KMS-11 (cell line): Measurements from ENCODE around the gene NAA35.

ENCODE experiments used
- H2AFZ ChIP-seq: fragments of 200-600 bp; sonication (generic); 2 replicates; pipeline ENCODE4 v1.6.1; 2016; ENCODE audit warnings: antibody characterized with exemption, mixed run types, low read depth
- H3K27ac ChIP-seq: fragments of 200-600 bp; sonication (generic); 2 replicates; pipeline ENCODE4 v1.6.1; 2016; ENCODE audit warnings: mild to moderate bottlenecking, mixed run types
- H3K27me3 ChIP-seq: fragments of 200-600 bp; sonication (generic); 2 replicates; pipeline ENCODE4 v1.6.1; 2017; ENCODE audit warnings: mild to moderate bottlenecking, low read depth, mixed run types, moderate library complexity; ENCODE audit not compliant: insufficient read depth
- H3K36me3 ChIP-seq: fragments of 200-600 bp; sonication (generic); 2 replicates; pipeline ENCODE4 v1.6.1; 2017; ENCODE audit warnings: mild to moderate bottlenecking, mixed run types; ENCODE audit not compliant: insufficient read depth
- H3K4me1 ChIP-seq: fragments of 200-600 bp; sonication (generic); 2 replicates; pipeline ENCODE4 v1.6.1; 2016; ENCODE audit warnings: mild to moderate bottlenecking, low read depth, mixed run types; ENCODE audit not compliant: poor library complexity, severe bottlenecking
- H3K4me2 ChIP-seq: fragments of 200-600 bp; sonication (generic); 2 replicates; pipeline ENCODE4 v1.7.0; 2016; ENCODE audit warnings: mild to moderate bottlenecking, mixed run types
- H3K4me3 ChIP-seq: fragments of 200-600 bp; sonication (generic); IDR thresholded peaks from 2 replicates; pipeline ENCODE4 v1.6.1; 2017; ENCODE audit warnings: low read depth, low read length, mixed read lengths; ENCODE audit not compliant: insufficient read depth
- H3K79me2 ChIP-seq: fragments of 200-600 bp; sonication (generic); 2 replicates; pipeline ENCODE4 v1.6.1; 2016; ENCODE audit warnings: low read depth, mixed run types; ENCODE audit not compliant: insufficient read depth
- H3K9ac ChIP-seq: fragments of 200-600 bp; sonication (generic); 2 replicates; pipeline ENCODE4 v1.6.1; 2016; ENCODE audit warnings: mild to moderate bottlenecking, mixed run types
- H4K20me1 ChIP-seq: fragments of 200-600 bp; sonication (generic); 2 replicates; pipeline ENCODE4 v1.6.1; 2016; ENCODE audit warnings: mild to moderate bottlenecking, mixed run types; ENCODE audit not compliant: insufficient read depth
- TF ChIP-seq, protein P1 (sequence below): fragments of 200-600 bp; sonication (generic); conservative IDR thresholded peaks from 2 replicates; pipeline ENCODE4 v1.6.1; 2017; ENCODE audit warnings: low read depth, mild to moderate bottlenecking, antibody characterized with exemption, low read length, moderate library complexity, mixed read lengths

Gene NAA35

GRCh38 chr9:85978496-85978895 lies 37.5 kb downstream of the NAA35 start:
- H3K79me2 ChIP-seq, result no peaks in the 10 kb centered on the region
- H3K4me1 ChIP-seq, result no peaks in the 10 kb centered on the region
- TF ChIP-seq, protein P1, sequence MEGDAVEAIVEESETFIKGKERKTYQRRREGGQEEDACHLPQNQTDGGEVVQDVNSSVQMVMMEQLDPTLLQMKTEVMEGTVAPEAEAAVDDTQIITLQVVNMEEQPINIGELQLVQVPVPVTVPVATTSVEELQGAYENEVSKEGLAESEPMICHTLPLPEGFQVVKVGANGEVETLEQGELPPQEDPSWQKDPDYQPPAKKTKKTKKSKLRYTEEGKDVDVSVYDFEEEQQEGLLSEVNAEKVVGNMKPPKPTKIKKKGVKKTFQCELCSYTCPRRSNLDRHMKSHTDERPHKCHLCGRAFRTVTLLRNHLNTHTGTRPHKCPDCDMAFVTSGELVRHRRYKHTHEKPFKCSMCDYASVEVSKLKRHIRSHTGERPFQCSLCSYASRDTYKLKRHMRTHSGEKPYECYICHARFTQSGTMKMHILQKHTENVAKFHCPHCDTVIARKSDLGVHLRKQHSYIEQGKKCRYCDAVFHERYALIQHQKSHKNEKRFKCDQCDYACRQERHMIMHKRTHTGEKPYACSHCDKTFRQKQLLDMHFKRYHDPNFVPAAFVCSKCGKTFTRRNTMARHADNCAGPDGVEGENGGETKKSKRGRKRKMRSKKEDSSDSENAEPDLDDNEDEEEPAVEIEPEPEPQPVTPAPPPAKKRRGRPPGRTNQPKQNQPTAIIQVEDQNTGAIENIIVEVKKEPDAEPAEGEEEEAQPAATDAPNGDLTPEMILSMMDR, result no peak
- no peaks in the 10 kb centered on the region for H3K27me3 ChIP-seq
- H3K9ac ChIP-seq, result no peak overlapping the region
- no peak overlapping the region for H3K27ac ChIP-seq
- H3K36me3 ChIP-seq, result 0 out of 2 replicates have a peak, but pooled peaks cover 4% of the 10 kb centered on the region
- H2AFZ ChIP-seq, result no peak overlapping the region
- no peaks in the 10 kb centered on the region for H4K20me1 ChIP-seq
- H3K4me3 ChIP-seq, result no peak overlapping the region
- H3K4me2 ChIP-seq, result no peak overlapping the region

- no peak overlapping the region for H3K27ac ChIP-seq
- TF ChIP-seq, protein P1, result no peak
- no peaks in the 10 kb centered on the region for H4K20me1 ChIP-seq
- H3K4me3 ChIP-seq, result no peak overlapping the region
- no peak overlapping the region for H3K4me2 ChIP-seq
- H3K36me3 ChIP-seq, result no peaks in the 10 kb centered on the region
- H3K79me2 ChIP-seq, result no peaks in the 10 kb centered on the region
- H3K4me1 ChIP-seq, result no peaks in the 10 kb centered on the region
- no peak overlapping the region for H3K9ac ChIP-seq
- no peaks in the 10 kb centered on the region for H3K27me3 ChIP-seq
- H2AFZ ChIP-seq, result no peak overlapping the region
Observed at GRCh38 chr9:85981369-85981768, 40.4 kb downstream of the NAA35 start.

DNA sequence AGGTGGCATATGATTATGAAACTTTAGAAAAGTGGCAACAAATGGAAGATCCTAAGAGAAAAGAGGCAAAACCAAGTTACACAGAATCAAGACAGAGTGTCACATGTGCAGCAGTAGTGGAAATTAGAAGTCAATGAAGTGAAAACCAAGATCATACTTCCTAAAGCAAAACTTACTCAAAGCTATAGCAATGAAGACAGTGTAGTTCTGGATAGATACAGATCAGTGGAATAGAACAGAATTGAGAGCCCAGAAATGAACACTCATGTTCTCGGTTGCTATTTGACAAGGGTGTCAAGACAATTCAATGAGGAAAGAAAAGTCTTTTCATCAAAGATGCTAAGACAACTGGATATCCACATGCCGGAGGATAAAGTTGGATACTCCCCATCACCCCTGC lies 43.5 kb downstream of the NAA35 start:
- Histone ChIP-seq H3K4me3 (no peak overlapping the region), H3K4me2 (no peak overlapping the region), H3K27ac (no peak overlapping the region), H3K27me3 (no peaks in the 10 kb centered on the region), H3K9ac (no peak overlapping the region), H3K4me1 (peaks cover 5% of the 10 kb centered on the region), H2AFZ (no peak overlapping the region), H3K36me3 (no peaks in the 10 kb centered on the region), H3K79me2 (no peaks in the 10 kb centered on the region), H4K20me1 (no peaks in the 10 kb centered on the region)
- TF ChIP-seq, protein P1, result no peak

DNA sequence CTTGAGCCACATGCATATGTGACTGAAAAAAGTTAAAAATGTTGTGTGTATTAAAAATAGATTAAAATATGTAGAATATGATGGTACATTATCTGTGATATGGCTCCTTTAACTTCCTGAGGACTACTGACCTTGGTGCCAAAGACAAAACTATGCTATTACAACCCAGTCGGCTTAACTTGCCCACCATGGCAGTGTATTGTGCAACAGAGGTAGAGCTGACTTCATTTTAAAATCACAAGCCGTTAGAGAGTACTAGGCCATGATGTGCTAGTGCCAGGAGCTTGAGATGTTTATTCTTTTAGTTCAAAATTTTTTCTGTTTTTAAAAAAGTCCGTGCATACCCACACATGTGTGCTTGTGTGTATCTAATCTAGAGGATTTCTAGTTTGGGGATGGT lies 46.3 kb downstream of the NAA35 start:
- H3K4me2 ChIP-seq, result no peak overlapping the region
- H3K36me3 ChIP-seq, result no peaks in the 10 kb centered on the region
- H3K4me3 ChIP-seq, result no peak overlapping the region
- no peaks in the 10 kb centered on the region for H4K20me1 ChIP-seq
- no peaks in the 10 kb centered on the region for H3K79me2 ChIP-seq
- H3K27me3 ChIP-seq, result no peaks in the 10 kb centered on the region
- no peak overlapping the region for H2AFZ ChIP-seq
- no peak overlapping the region for H3K9ac ChIP-seq
- peaks cover 5% of the 10 kb centered on the region for H3K4me1 ChIP-seq
- no peak overlapping the region for H3K27ac ChIP-seq
- TF ChIP-seq, protein P1, result no peak

GRCh38 chr9:85994191-85994590 lies 53.2 kb downstream of the NAA35 start:
- no peaks in the 10 kb centered on the region for H3K4me1 ChIP-seq
- no peaks in the 10 kb centered on the region for H3K36me3 ChIP-seq
- H3K27ac ChIP-seq, result no peak overlapping the region
- no peak overlapping the region for H3K9ac ChIP-seq
- no peak overlapping the region for H2AFZ ChIP-seq
- no peak overlapping the region for H3K4me3 ChIP-seq
- H3K27me3 ChIP-seq, result no peaks in the 10 kb centered on the region; the same call in 1 of the 2 replicates
- no peak overlapping the region for H3K4me2 ChIP-seq
- H4K20me1 ChIP-seq, result no peaks in the 10 kb centered on the region
- TF ChIP-seq, protein P1, result no peak
- no peaks in the 10 kb centered on the region for H3K79me2 ChIP-seq
